GM21737 (cell line): ENCODE data around the gene AJUBA.
"Not testable (repeated sequence)": the region's sequence is repeated elsewhere in the genome, so short reads cannot be mapped to it uniquely, and the experiment has no call there.

ENCODE experiments used
- ATAC-seq: cut with Tn5 transposase; IDR thresholded peaks from one replicate; pipeline ENCODE4 v1.9.1; 2021; ENCODE audit warnings: mild to moderate bottlenecking, moderate library complexity; ENCODE audit not compliant: unreplicated experiment

The AJUBA gene

GRCh38 chr14:23006544-23007419 lies 24.4 kb upstream of the AJUBA start:
- peak; percentile 91 for ATAC-seq

GRCh38 chr14:23006188-23006534 lies 23.8 kb upstream of the AJUBA start:
- no peak for ATAC-seq

- no peak for ATAC-seq
Observed at GRCh38 chr14:23005451-23006187, 23.3 kb upstream of the AJUBA start.

- ATAC-seq: not testable (repeated sequence)
Observed at GRCh38 chr14:23004274-23004673, 21.9 kb upstream of the AJUBA start.

- ATAC-seq: no peak
Observed at GRCh38 chr14:23002592-23002991, 20.2 kb upstream of the AJUBA start.

- no peak for ATAC-seq
Observed at GRCh38 chr14:23000860-23001259, 18.5 kb upstream of the AJUBA start.

- ATAC-seq: no peak
Observed at GRCh38 chr14:22998329-22999012, 16.1 kb upstream of the AJUBA start.

- ATAC-seq: no peak
Observed at GRCh38 chr14:22997676-22998323, 15.4 kb upstream of the AJUBA start.

- ATAC-seq: no peak
Observed at GRCh38 chr14:22996768-22997654, 14.7 kb upstream of the AJUBA start.

- ATAC-seq: no peak
Observed at GRCh38 chr14:22995889-22996625, 13.7 kb upstream of the AJUBA start.

- ATAC-seq: no peak
Observed at GRCh38 chr14:22994762-22995275, 12.5 kb upstream of the AJUBA start.

- no peak for ATAC-seq
Observed at GRCh38 chr14:22993517-22993916, 11.2 kb upstream of the AJUBA start.

- ATAC-seq: no peak
Observed at GRCh38 chr14:22991852-22992251, 9.5 kb upstream of the AJUBA start.

GRCh38 chr14:22987291-22987690 lies 4.9 kb upstream of the AJUBA start:
- ATAC-seq: no peak

GRCh38 chr14:22986508-22987054 lies 4.2 kb upstream of the AJUBA start:
- no peak for ATAC-seq

GRCh38 chr14:22985894-22986507 lies 3.6 kb upstream of the AJUBA start:
- no peak for ATAC-seq

- no peak for ATAC-seq
Observed at GRCh38 chr14:22984959-22985658, 2.8 kb upstream of the AJUBA start.
